Stimulated activated CD4-positive, alpha-beta T cell treated with anti-CD3 and anti-CD28 coated beads, Interleukin-15, amount 100 ng/mL, for 48 hours (primary cell): ENCODE measurements around the gene ZG16.
"Not testable (repeated sequence)": the region's sequence is repeated elsewhere in the genome, so short reads cannot be mapped to it uniquely, and the experiment has no call there.

Source experiments
- DNase-seq, 2 donors: peaks; one replicate each; pipeline ENCODE4 v3.0.0-alpha.2; 2020; ENCODE audit warnings: low read depth in 2 of 2

ZG16 gene

GRCh38 chr16:29748760-29749149 lies 29.3 kb upstream of the ZG16 start:
- DNase-seq, result not testable (repeated sequence)

GRCh38 chr16:29753516-29753915 lies 24.5 kb upstream of the ZG16 start:
- DNase-seq, result no peak

GRCh38 chr16:29756654-29757053 lies 21.4 kb upstream of the ZG16 start:
- DNase-seq, result no peak

GRCh38 chr16:29757086-29757485 lies 21.0 kb upstream of the ZG16 start:
- DNase-seq, result not testable (repeated sequence)

GRCh38 chr16:29757950-29758466 lies 20.0 kb upstream of the ZG16 start:
- no peak for DNase-seq

- DNase-seq, result no peak
Measured at GRCh38 chr16:29760567-29761279, 17.3 kb upstream of the ZG16 start.

- not testable (repeated sequence) for DNase-seq
Measured at GRCh38 chr16:29761280-29761651, 16.8 kb upstream of the ZG16 start.

GRCh38 chr16:29761882-29762281 lies 16.2 kb upstream of the ZG16 start:
- DNase-seq, result no peak

GRCh38 chr16:29763326-29763725 lies 14.7 kb upstream of the ZG16 start:
- DNase-seq, result no peak

GRCh38 chr16:29765167-29766032 lies 12.7 kb upstream of the ZG16 start:
- DNase-seq, result no peak

GRCh38 chr16:29766571-29766970 lies 11.5 kb upstream of the ZG16 start:
- no peak for DNase-seq

GRCh38 chr16:29767062-29767461 lies 11.0 kb upstream of the ZG16 start:
- no peak for DNase-seq

GRCh38 chr16:29769507-29769906 lies 8.5 kb upstream of the ZG16 start:
- no peak for DNase-seq

GRCh38 chr16:29770250-29770929 lies 7.7 kb upstream of the ZG16 start:
- no peak for DNase-seq

- DNase-seq, result not testable (repeated sequence)
Measured at GRCh38 chr16:29772330-29772729, 5.7 kb upstream of the ZG16 start.

- no peak for DNase-seq
Measured at GRCh38 chr16:29774730-29775129, 3.3 kb upstream of the ZG16 start.

- no peak for DNase-seq
Measured at GRCh38 chr16:29775742-29776408, 2.2 kb upstream of the ZG16 start.

GRCh38 chr16:29779474-29779873 lies 1.4 kb downstream of the ZG16 start:
- no peak for DNase-seq

GRCh38 chr16:29783094-29783953 lies 5.3 kb downstream of the ZG16 start:
- not testable (repeated sequence) for DNase-seq

- DNase-seq, result peak; percentile 22 to 24
Measured at GRCh38 chr16:29784157-29784556, 6.1 kb downstream of the ZG16 start.
